ENCODE data around the gene DYRK1A. TPM values are rescaled to one million over a fixed set of nuclear protein-coding genes. Genes with fewer than 3 reads are reported as not detected.
A peak's percentile ranks its signal among the peaks of the same experiment; 100 is the strongest.
"Not testable (repeated sequence)": the region's sequence is repeated elsewhere in the genome, so short reads cannot be mapped to it uniquely, and the experiment has no call there.

Gene DYRK1A
- total RNA-seq, 1 donor from 2014 or later, result 83.5 TPM

GRCh38 chr21:37542512-37542911, 175.9 kb downstream of the DYRK1A start:
- peaks cover 2% of the 10 kb centered on the region for H3K4me1 Mint-ChIP-seq (ENCODE audit: low read depth)
- TF ChIP-seq CTCF (IDR thresholded peaks at IDR 0.05; ENCODE audit: unreplicated experiment), result no peak
- no peaks in the 10 kb centered on the region for H3K36me3 Mint-ChIP-seq (ENCODE audit: insufficient read depth)
- H3K27ac Mint-ChIP-seq, result no peak overlapping the region
- H3K4me3 Mint-ChIP-seq (ENCODE audit: low read depth), result no peak overlapping the region
- no peak for DNase-seq (ENCODE audit: low spot score, unreplicated experiment)
- peaks cover 16% of the 10 kb centered on the region for H3K9me3 Mint-ChIP-seq (ENCODE audit: low read depth)
- H3K27me3 Mint-ChIP-seq, result no peaks in the 10 kb centered on the region

GRCh38 chr21:37546299-37546908, 179.8 kb downstream of the DYRK1A start:
- Mint-ChIP-seq H3K36me3 (ENCODE audit: insufficient read depth) (no peaks in the 10 kb centered on the region), H3K9me3 (ENCODE audit: low read depth) (peaks cover 6% of the 10 kb centered on the region), H3K4me1 (ENCODE audit: low read depth) (peaks cover 11% of the 10 kb centered on the region), H3K4me3 (ENCODE audit: low read depth) (no peak overlapping the region), H3K27me3 (no peaks in the 10 kb centered on the region), H3K27ac (no peak overlapping the region)
- DNase-seq (ENCODE audit: low spot score, unreplicated experiment), result no peak
- no peak for TF ChIP-seq CTCF (IDR thresholded peaks at IDR 0.05; ENCODE audit: unreplicated experiment)

GRCh38 chr21:37546949-37547614, 180.5 kb downstream of the DYRK1A start:
- Mint-ChIP-seq H3K4me3 (ENCODE audit: low read depth) (no peak overlapping the region), H3K4me1 (ENCODE audit: low read depth) (peaks cover 16% of the 10 kb centered on the region), H3K9me3 (ENCODE audit: low read depth) (peaks cover 5% of the 10 kb centered on the region), H3K27ac (no peak overlapping the region), H3K27me3 (no peaks in the 10 kb centered on the region), H3K36me3 (ENCODE audit: insufficient read depth) (no peaks in the 10 kb centered on the region)
- TF ChIP-seq CTCF (IDR thresholded peaks at IDR 0.05; ENCODE audit: unreplicated experiment), result no peak
- no peak for DNase-seq (ENCODE audit: low spot score, unreplicated experiment)

GRCh38 chr21:37547615-37548200, 181.1 kb downstream of the DYRK1A start:
- no peaks in the 10 kb centered on the region for H3K27me3 Mint-ChIP-seq
- H3K4me1 Mint-ChIP-seq (ENCODE audit: low read depth), result peaks cover 19% of the 10 kb centered on the region
- no peaks in the 10 kb centered on the region for H3K9me3 Mint-ChIP-seq (ENCODE audit: low read depth)
- no peak for DNase-seq (ENCODE audit: low spot score, unreplicated experiment)
- no peak overlapping the region for H3K27ac Mint-ChIP-seq
- no peak overlapping the region for H3K4me3 Mint-ChIP-seq (ENCODE audit: low read depth)
- H3K36me3 Mint-ChIP-seq (ENCODE audit: insufficient read depth), result no peaks in the 10 kb centered on the region
- TF ChIP-seq CTCF (IDR thresholded peaks at IDR 0.05; ENCODE audit: unreplicated experiment), result no peak

- Mint-ChIP-seq H3K27ac (peak overlapping the region; percentile 67), H3K27me3 (no peaks in the 10 kb centered on the region), H3K36me3 (ENCODE audit: insufficient read depth) (no peaks in the 10 kb centered on the region), H3K9me3 (ENCODE audit: low read depth) (no peaks in the 10 kb centered on the region), H3K4me1 (ENCODE audit: low read depth) (peaks cover 19% of the 10 kb centered on the region), H3K4me3 (ENCODE audit: low read depth) (no peak overlapping the region)
- no peak for TF ChIP-seq CTCF (IDR thresholded peaks at IDR 0.05; ENCODE audit: unreplicated experiment)
- no peak for DNase-seq (ENCODE audit: low spot score, unreplicated experiment)
Measured at GRCh38 chr21:37548521-37548981, 182.0 kb downstream of the DYRK1A start.

GRCh38 chr21:37549730-37550129, 183.2 kb downstream of the DYRK1A start:
- H3K36me3 Mint-ChIP-seq (ENCODE audit: insufficient read depth); H3K9me3 Mint-ChIP-seq (ENCODE audit: low read depth); H3K27me3 Mint-ChIP-seq; H3K4me3 Mint-ChIP-seq (ENCODE audit: low read depth); DNase-seq (ENCODE audit: low spot score, unreplicated experiment); H3K27ac Mint-ChIP-seq: not testable (repeated sequence)
- peaks cover 21% of the 10 kb centered on the region for H3K4me1 Mint-ChIP-seq (ENCODE audit: low read depth)
